HG03039 (cell line): ENCODE results near the gene CELA2B.
"Not testable (repeated sequence)": the region's sequence is repeated elsewhere in the genome, so short reads cannot be mapped to it uniquely, and the experiment has no call there.

Experiments used
- ATAC-seq: cut with Tn5 transposase; IDR thresholded peaks from one replicate; pipeline ENCODE4 v1.9.1; 2021; ENCODE audit warnings: mild to moderate bottlenecking, moderate library complexity; ENCODE audit not compliant: unreplicated experiment

Gene CELA2B

DNA sequence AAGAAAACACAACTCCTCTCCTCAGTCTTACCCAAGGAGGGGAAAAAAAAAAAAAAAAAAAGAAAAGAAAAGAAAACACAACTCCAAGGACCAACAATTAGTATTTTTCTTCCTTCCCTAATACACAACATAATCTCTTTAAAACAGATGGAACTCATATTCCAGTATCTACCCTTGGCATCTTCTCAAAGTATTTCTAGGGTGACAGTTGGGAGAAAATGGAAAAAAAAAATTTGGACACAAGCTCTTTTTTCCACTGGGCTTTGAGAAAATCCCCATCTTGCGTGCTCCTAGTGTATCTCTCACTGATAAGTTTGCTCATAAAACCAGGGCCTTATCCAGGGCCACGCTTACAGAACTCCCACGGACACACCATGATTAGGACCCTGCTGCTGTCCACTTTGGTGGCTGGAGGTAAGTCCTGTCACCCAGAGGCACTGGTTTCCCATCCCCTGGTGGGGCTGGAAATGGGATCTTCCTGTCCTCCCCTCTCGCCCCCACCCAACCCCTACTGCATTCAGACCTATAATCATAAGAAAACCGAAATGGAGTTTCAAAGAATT, at the start of gene CELA2B:
Gene CELA2B (plus strand): TSS at position 353 of the 563 bp plus-strand sequence. CDS start 22 bp downstream, at position 375.
- ATAC-seq: no peak

DNA sequence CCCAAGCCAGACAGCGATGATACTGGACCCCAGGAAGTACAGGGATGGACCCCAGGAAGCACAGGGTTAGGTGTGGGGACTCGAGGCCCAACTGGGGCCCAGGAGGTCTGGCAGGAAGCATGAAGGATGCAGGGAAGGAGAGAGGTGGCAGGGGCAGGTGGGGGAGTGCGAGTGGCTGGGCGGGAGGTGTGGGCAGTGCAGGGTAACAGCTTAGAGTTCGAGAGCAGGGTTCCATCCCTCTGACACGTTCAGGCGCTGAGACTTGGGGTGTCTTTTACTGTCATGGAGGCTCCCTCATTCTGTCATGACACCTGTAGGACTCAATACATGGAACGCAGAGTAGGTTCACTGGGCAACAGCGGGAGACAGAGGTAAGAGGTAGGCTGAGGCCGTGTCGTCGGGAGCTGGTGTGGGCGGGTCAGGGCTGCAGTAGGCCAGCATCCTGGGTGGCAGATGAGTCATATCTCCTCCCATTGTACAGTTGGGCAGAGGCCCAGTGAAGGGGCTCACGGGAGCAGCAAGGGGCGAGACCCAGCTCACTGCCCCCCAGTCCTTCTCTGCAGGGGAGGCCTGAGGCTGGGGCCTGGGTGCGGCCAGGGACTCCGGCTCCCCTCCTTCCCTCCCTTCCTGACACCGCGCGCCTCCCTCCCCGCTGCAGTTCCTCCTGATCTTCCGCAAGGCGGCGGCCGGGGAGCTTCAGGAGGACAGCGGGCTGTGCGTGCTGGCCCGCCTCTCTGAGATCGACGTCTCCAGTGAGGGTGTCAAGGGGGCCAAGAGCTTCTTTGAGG, 49.2 kb upstream of the CELA2B start:
- no peak for ATAC-seq

DNA sequence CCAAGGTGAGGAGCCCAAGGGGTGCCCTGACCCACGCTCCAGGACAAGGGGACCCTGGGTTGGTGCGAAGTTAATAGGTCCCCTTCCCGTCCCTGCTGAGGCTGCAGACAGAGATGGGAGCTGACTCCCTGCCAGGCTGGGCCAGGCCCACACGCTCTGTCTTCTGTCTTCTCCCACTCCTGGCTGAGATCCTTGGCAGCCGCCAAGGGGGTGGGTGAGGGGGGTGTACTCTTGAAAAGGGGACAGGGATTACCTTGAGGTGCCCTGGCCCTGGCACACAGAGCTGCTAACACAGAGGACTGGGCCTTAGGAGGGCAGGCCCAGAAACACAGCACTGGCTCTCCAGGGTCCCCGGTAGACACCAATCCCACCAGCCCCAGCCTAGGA, 48.6 kb upstream of the CELA2B start:
- ATAC-seq: no peak

DNA sequence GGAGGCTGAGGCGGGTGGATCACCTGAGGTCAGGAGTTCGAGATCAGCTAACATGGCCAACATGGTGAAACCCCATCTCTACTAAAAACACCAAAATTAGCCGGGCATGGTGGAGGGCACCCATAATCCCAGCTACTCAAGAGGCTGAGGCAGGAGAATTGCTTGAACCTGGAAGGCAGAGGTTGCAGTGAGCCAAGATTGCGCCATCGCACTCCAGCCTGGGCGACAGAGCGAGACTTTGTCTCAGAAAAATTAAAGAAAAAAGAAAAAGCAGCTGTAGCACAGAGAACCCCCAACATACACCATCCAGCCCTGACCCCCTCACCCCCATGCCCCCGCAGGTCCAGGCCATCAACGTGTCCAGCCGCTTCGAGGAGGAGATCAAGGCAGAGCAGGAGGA, 47.7 kb upstream of the CELA2B start:
- ATAC-seq: not testable (repeated sequence)

DNA sequence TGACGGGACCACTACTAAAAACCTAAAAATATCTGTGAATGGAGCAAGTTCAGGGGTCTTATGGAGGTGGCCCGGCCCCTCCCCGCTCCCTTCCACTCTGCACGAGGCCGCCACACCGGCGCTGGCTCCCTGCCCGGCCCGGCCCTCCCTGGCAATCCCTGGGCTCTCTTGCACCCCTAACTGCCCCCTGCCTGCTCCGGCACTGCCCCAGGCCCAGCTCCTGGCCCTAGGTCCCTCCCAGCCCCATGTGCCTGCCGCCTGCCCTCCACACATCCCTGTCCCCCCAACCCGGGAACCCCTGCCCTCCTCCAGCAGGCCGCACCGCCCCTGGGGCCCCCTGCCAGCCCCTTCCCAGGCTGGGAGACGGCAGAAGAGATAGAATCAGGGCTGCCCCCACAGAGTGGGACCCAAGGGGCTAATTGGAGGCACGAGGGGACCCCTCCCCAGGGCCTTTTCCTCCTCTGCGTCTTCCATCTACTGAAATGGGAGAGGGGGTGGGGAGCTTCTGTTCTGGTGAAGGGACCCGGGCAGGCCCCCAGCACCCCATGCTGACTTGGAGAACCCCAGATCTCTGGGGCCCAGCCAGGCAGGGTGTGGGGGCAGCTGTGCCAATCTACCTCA, 47.0 kb upstream of the CELA2B start:
- ATAC-seq: no peak

DNA sequence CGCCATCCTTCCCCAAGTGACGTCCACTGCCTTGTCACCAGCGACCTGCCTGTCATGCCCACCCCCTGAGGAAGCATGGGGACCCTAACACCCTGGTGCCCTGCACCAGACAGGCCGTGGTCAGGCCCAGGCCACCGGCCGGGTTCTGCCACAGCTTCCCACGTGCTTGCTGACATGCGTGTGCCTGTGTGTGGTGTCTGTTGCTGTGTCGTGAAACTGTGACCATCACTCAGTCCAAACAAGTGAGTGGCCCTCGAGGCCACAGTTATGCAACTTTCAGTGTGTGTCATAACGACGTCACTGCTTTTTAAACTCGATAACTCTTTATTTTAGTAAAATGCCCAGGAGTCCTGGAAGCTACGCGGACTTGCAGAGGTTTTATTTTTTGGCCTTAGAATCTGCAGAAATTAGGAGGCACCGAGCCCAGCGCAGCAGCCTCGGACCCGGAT, 46.2 kb upstream of the CELA2B start:
- no peak for ATAC-seq

DNA sequence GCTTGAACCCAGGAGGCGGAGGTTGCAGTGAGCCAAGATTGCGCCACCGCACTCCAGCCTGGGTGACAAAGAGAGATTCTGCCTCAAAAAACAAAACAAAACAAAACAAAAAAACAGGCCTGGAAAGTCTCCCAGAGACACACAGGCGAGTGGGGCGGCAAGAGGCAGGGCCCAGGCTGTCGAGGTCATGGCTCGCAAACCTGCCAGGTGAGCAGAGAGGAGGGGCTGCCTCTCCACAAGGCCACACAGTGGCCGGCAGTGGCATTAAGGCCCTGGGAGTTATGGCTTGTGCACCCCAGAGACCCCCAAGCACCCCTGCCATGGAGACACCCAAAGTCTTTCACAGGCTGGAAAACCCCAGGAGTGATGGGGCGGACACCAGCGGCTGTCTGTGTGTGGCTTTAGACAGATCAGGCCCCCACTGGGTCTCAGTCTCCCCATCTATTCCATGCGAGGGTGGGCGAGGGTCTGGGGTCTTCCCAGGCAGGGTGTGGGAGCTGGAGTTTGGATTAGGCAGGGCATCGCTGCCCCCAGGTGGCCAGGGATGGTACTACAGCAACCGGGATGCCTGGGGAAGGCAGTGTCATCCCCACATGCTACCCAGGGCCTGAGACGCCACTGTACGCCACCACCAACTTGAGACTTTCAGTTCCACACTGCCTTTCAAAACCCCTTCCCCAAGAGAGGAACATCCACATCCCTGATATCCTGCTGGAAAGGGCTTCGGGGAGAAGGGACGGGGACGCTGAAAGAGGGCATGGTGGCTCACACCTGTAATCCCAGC, 44.9 kb upstream of the CELA2B start:
- no peak for ATAC-seq

DNA sequence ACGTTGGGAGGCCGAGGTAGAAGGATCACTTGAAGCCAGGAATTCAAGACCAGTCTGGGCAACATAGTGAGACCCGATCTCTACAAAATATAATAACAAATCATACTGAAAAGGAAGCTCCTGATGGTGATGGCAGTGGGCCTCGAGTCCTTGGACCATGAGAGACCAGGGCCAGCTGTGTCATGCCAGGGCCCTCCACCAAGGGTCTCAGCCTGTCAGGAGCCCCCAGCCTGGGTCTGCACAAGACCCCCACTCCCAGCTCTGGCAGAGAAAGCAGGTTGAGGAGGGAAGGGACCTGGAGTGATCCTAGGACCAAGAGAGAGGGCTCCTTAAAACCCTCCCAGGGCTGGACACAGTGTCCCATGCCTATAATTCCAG, 44.3 kb upstream of the CELA2B start:
- ATAC-seq: no peak

DNA sequence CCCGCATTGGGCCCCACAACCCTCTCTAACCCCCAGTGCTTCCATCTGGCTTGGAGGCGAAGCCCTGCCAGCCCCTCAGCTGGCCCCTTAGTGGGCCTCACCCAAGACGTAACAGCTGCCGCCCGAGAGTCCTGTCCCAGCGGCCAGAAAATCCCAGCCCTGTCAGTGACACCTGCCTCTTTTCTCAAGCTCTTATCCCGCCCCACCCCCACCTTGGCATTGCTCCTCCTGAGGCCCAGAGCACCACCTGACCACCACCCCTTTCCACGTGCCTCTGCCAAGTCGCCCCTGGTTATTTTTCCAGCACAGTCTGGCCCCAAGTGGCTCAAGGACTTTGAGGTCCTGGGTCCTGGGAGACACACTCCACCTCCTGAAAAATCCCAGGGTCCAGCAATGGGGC, 43.6 kb upstream of the CELA2B start:
- ATAC-seq: no peak

DNA sequence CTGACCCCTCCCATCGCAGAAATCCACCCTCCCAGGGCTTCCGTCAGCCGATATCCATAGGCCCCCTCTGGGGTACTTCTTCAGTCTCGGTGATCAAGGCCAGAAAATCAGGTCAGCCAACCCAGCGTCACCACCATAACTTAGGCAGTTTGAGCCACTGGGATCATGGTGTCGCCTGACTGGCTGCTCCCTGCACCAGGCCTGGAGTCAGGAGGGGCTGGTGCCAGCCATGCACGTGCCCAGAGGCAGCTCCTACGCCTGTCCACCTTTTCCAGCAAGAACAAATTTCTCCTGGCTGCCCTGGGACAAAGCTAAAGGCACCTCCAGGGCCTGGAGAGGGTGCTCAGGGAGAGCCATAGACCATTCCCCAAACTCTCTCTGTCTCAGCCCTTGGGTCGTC, 42.4 kb upstream of the CELA2B start:
- ATAC-seq: no peak

DNA sequence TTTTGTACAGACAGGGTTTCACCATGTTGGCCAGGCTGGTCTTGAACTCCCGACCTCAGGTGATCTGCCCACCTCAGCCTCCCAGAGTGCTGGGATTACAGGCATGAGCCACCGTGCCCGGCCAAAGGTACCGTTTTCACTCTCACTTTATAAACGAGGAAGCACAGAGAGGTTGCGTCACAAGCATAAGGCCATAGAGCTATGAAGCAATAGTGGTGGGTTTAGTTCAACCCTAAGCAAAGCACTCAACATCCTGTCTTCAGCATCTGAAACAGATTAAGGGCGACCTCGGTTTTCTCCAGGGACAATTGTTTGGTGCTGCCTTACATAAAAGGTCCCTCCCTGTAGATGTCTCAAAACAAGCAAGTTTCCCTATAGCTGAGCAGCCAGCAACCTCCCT, 41.2 kb upstream of the CELA2B start:
- ATAC-seq: not testable (repeated sequence)

DNA sequence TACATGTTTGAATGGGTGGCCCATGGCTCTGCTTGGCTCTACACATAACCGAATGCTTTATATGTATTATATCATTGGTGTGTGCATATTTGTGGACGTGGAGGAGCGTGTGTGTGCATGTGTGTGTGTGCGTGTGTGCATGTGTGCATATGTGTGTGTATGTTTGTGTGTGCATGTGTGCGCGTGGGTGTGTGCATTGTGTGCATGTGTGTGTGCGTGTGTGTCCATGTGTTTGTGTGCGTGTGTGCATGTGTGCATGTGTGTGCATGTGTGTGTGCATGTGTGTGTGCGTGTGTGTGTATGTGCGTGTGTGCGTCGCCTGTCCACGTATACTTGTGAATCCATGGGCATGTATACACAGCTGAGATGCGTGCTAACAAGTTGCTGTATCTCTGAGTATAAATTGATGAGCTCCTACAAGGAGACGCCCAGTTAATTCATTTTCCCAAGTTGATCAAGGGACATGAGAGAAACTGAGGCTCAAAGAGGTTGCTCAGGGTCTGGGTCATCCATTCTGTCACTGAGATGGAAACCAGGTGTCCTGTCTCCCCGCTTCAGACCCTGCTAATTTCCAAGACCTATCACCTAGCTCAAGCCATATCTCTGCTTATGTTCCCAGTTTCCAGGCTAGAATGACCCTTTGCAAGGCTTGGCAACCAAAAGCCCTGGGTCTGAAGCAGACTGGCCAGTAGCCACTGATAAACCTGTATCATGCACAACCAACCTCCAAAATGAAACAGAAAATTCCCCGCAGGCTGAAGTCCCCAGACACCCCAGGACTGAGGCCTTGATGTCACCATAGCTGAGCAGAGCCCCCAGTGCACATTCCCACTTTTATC, 40.4 kb upstream of the CELA2B start:
- ATAC-seq: no peak

DNA sequence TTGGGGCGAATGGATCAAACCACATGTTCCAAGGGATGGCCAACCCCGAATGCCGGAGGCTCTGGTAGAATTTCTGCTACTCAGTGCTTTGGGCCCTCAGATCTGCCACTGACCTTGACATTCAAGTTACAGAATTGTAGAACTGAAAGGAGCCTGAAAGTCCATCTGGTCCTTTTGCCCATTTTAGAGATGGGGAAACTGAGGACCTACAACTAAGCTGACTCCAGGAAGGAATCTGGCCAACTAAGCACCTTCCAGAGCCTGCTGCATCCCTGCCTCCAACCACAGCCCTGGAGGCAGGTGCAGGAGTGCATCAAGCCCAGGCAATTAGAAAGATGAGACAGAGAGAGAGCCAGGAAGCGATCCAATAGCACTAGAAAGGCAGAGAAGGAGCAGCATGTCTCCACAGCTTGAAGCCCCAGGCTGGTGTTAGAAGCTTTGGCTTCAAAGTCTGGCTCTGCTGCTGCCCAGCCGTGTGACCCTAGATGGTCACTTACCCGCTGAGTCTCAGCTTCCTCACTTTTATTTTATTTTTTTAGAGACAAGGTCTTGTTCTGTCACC, 38.9 kb upstream of the CELA2B start:
- ATAC-seq: no peak

DNA sequence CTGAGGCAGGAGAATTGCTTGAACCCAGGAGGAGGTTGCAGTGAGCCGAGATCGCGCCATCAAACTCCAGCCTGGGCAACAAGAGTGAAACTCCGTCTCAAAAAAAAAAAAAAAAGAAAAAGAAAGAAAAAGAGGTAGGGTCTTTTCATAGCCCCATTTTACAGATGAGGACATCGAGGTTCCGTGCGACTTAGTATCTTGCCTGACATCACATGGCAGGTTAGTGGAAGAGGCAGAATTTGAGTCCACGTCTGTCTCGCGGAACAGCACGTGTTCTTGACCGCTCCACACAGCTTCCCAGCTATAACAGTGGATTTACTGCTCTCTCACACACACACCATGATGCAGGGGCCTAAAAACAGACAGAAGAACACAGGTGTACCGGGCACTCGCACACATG, 36.6 kb upstream of the CELA2B start:
- ATAC-seq: no peak

DNA sequence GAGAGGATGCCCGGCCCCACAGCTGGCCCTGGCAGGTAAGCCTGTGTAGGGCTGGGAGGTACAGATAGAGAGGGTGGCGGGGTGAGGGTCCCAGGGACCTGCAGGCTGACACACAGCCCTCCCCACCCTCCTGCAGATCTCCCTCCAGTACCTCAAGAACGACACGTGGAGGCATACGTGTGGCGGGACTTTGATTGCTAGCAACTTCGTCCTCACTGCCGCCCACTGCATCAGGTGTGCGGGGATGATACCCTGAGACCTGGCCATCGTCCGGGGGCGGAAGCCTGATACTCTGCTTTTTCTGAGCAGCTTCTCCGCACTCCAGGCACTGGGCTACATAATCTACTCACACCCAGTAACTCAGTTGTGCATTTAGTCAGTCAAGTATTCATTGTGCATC, 35.5 kb upstream of the CELA2B start:
- no peak for ATAC-seq

DNA sequence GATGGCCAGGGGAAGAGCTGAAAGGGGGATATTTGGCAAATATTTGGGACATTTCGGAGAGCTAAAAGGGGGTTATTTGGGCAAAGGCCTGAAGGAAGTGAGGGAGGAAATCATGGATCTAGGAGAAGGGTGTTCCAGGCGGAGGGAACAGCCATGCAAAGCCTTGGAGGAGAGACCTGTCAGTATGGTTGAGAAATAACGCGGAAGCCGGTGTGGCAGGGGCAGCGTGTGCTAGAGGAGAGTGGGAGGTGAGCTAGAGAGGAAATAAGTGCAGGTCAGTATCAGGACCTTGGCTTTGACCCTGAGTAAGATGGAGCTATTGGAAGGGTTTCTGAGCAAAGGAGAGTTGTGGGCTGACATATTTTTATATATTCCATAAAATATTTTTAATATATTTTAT, 34.7 kb upstream of the CELA2B start:
- no peak for ATAC-seq

DNA sequence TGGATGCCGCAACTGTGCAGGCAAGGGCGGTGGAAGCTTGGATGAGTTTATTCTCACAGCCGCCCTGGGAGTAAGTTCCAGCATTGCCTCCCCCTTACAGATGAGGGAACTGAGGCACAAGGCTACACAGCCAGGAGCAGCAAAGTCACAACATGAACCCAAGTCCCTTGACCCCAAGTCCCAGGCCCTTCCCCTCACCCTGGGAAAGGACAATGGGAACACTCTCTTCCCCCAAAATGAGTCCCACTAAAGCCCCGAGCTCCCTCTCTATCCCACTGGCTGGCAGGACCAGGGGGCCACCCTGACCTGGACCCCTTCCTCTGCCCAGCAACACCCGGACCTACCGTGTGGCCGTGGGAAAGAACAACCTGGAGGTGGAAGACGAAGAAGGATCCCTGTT, 33.8 kb upstream of the CELA2B start:
- ATAC-seq: no peak

DNA sequence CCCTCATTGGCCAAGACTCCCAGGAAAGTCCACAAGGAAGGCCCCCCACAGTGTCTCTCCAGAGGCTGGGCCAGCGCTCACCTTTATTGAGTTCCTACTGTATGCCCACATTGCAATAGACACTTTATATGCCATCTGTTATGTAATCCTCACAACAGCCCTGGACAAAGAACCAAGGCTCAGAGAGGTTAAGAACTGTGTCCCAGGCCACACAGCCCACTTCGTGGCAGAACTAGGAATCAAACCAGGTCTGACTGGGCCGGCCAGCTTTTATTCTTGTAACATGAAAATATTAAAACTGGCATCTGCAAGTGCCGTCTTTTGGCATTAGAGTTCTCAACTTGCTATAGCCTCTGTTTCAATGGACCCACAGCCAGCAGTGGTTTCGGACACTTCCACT, 33.1 kb upstream of the CELA2B start:
- no peak for ATAC-seq

DNA sequence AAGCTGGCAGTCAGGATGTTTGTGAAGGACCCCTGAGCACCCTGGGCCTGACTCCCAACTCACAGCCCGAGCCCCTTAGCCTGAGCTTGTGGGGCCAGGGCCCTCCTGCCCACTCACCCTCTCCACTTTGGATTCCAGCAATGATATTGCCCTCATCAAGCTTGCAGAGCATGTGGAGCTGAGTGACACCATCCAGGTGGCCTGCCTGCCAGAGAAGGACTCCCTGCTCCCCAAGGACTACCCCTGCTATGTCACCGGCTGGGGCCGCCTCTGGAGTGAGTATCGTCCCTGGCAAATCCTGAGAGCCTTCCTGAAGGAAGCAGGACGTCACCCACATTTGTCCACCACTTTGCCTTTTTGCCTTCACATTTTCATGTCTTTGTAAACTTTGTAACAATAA, 32.6 kb upstream of the CELA2B start:
- no peak for ATAC-seq
